Loucy (cell line): ENCODE results near the gene SH3PXD2B.

ENCODE experiments used
- H2AFZ ChIP-seq: fragments of 200-600 bp; sonication (generic); 2 replicates; pipeline ENCODE4 v1.6.0; 2016; ENCODE audit warnings: antibody characterized with exemption, mild to moderate bottlenecking, low read length, moderate library complexity
- H3F3A ChIP-seq: fragments of 200-600 bp; 2 replicates; pipeline ENCODE4 v1.6.0; 2016; ENCODE audit warnings: antibody characterized with exemption, low read depth, mild to moderate bottlenecking
- H3K27me3 ChIP-seq: fragments of 200-600 bp; sonication (generic); 2 replicates; pipeline ENCODE4 v1.6.1; 2014; ENCODE audit warnings: low read length, mild to moderate bottlenecking; ENCODE audit not compliant: insufficient read depth, poor library complexity, severe bottlenecking
- H3K36me3 ChIP-seq: fragments of 200-600 bp; sonication (generic); 2 replicates; pipeline ENCODE4 v1.6.1; 2016; ENCODE audit warnings: low read length; ENCODE audit not compliant: insufficient read depth
- H3K4me1 ChIP-seq: fragments of 200-600 bp; sonication (generic); 2 replicates; pipeline ENCODE4 v1.5.1; 2014; ENCODE audit warnings: low read length, mild to moderate bottlenecking; ENCODE audit not compliant: insufficient read depth, poor library complexity, severe bottlenecking
- H3K4me2 ChIP-seq: fragments of 200-600 bp; sonication (generic); 2 replicates; pipeline ENCODE4 v1.6.0; 2014; ENCODE audit warnings: antibody characterized with exemption, low read length, low read depth, mild to moderate bottlenecking; ENCODE audit not compliant: poor library complexity, severe bottlenecking
- H3K4me3 ChIP-seq: fragments of 200-600 bp; sonication (generic); 2 replicates; pipeline ENCODE4 v1.5.1; 2014; ENCODE audit warnings: low read length, mild to moderate bottlenecking, mixed read lengths; ENCODE audit not compliant: poor library complexity, severe bottlenecking
- H3K79me2 ChIP-seq: fragments of 200-600 bp; sonication (generic); 2 replicates; pipeline ENCODE4 v1.6.1; 2014; ENCODE audit warnings: low read length; ENCODE audit not compliant: insufficient read depth
- H3K9ac ChIP-seq: fragments of 200-600 bp; sonication (generic); 2 replicates; pipeline ENCODE4 v1.6.0; 2014; ENCODE audit warnings: mild to moderate bottlenecking, low read depth, low read length, moderate library complexity; ENCODE audit not compliant: poor library complexity, severe bottlenecking
- H3K9me2 ChIP-seq: fragments of 200-600 bp; sonication (generic); replicated peaks from 2 replicates; pipeline ENCODE4 v1.6.1; 2016; ENCODE audit warnings: low read depth, low read length, mixed read lengths
- H3K9me3 ChIP-seq: fragments of 200-600 bp; sonication (generic); 2 replicates; pipeline ENCODE4 v1.6.1; 2014; ENCODE audit warnings: mild to moderate bottlenecking, antibody characterized with exemption, low read length, low read depth; ENCODE audit not compliant: insufficient read depth
- H4K20me1 ChIP-seq: fragments of 200-600 bp; sonication (generic); 2 replicates; pipeline ENCODE4 v1.6.0; 2014; ENCODE audit warnings: antibody characterized with exemption, low read length, mild to moderate bottlenecking; ENCODE audit not compliant: insufficient read depth, poor library complexity, severe bottlenecking
- CTCF ChIP-seq: fragments of 200-600 bp; sonication (generic); conservative IDR thresholded peaks from 2 replicates; pipeline ENCODE4 v1.5.1; 2014; ENCODE audit warnings: mild to moderate bottlenecking, antibody characterized with exemption, low read length
- EZH2phosphoT487 ChIP-seq: fragments of 200-600 bp; IDR thresholded peaks from 2 replicates; pipeline ENCODE4 v1.6.1; 2018; ENCODE audit warnings: antibody characterized with exemption, mild to moderate bottlenecking, moderate library complexity, borderline replicate concordance

The SH3PXD2B gene

GRCh38 chr5:172312286-172312685 is 142.0 kb downstream of the SH3PXD2B start:
- Histone ChIP-seq H3K9ac (no peak overlapping the region), H3K9me3 (no peaks in the 10 kb centered on the region), H3K27me3 (no peaks in the 10 kb centered on the region), H2AFZ (no peak overlapping the region), H3K4me2 (no peak overlapping the region), H3K4me1 (no peaks in the 10 kb centered on the region), H4K20me1 (no peaks in the 10 kb centered on the region), H3K9me2 (no peaks in the 10 kb centered on the region), H3F3A (no peaks in the 10 kb centered on the region), H3K36me3 (no peaks in the 10 kb centered on the region), H3K79me2 (no peaks in the 10 kb centered on the region), H3K4me3 (no peak overlapping the region)
- TF ChIP-seq EZH2phosphoT487: no peak
- TF ChIP-seq CTCF: no peak

- Histone ChIP-seq H3K36me3 (no peaks in the 10 kb centered on the region), H3K9me2 (no peaks in the 10 kb centered on the region), H3K9me3 (no peaks in the 10 kb centered on the region), H3K4me2 (no peak overlapping the region), H3K9ac (no peak overlapping the region), H3K4me1 (no peaks in the 10 kb centered on the region), H3F3A (no peaks in the 10 kb centered on the region), H2AFZ (no peak overlapping the region), H3K4me3 (no peak overlapping the region), H3K79me2 (no peaks in the 10 kb centered on the region), H3K27me3 (no peaks in the 10 kb centered on the region), H4K20me1 (no peaks in the 10 kb centered on the region)
- TF ChIP-seq CTCF: no peak
- no peak for TF ChIP-seq EZH2phosphoT487
Measured at GRCh38 chr5:172311605-172312004, 142.7 kb downstream of the SH3PXD2B start.

GRCh38 chr5:172311026-172311425 is 143.3 kb downstream of the SH3PXD2B start:
- Histone ChIP-seq H3K4me2 (no peak overlapping the region), H3K4me3 (no peak overlapping the region), H3F3A (no peaks in the 10 kb centered on the region), H3K4me1 (no peaks in the 10 kb centered on the region), H4K20me1 (no peaks in the 10 kb centered on the region), H3K79me2 (no peaks in the 10 kb centered on the region), H3K9ac (no peak overlapping the region), H3K27me3 (no peaks in the 10 kb centered on the region), H3K9me3 (no peaks in the 10 kb centered on the region), H3K9me2 (no peaks in the 10 kb centered on the region), H2AFZ (no peak overlapping the region), H3K36me3 (no peaks in the 10 kb centered on the region)
- no peak for TF ChIP-seq CTCF
- no peak for TF ChIP-seq EZH2phosphoT487
